Esophagus (tissue), 2 donors: ENCODE data around the gene ZC3H7A. TPM values are rescaled to one million over a fixed set of nuclear protein-coding genes. Genes with fewer than 3 reads are reported as not detected.

Source experiments
- H3K27ac ChIP-seq, 2 donors: one replicate each; pipeline ENCODE4 v1.5.1; 2013; ENCODE audit warnings: low read depth in 2 of 2, mild to moderate bottlenecking in 2 of 2, inconsistent platforms in 1 of 2, low read length in 1 of 2, moderate library complexity in 1 of 2
- H3K27me3 ChIP-seq, 2 donors: one replicate each; pipeline ENCODE4 v1.6.1; 2013; ENCODE audit warnings: low read length in 2 of 2, control low read depth in 1 of 2, mild to moderate bottlenecking in 1 of 2; ENCODE audit not compliant: insufficient read depth in 2 of 2, control insufficient read depth in 1 of 2
- H3K36me3 ChIP-seq, 2 donors: one replicate each; pipeline ENCODE4 v1.6.1; 2013; ENCODE audit warnings: low read length in 1 of 2; ENCODE audit not compliant: control insufficient read depth in 2 of 2, insufficient read depth in 2 of 2
- H3K4me1 ChIP-seq, 2 donors: one replicate each; pipeline ENCODE4 v1.6.1; 2013; ENCODE audit warnings: low read length in 1 of 2; ENCODE audit not compliant: control insufficient read depth in 2 of 2, insufficient read depth in 2 of 2
- H3K4me3 ChIP-seq, 2 donors: one replicate each; pipeline ENCODE4 v1.5.1; 2013; ENCODE audit warnings: low read length in 2 of 2, mild to moderate bottlenecking in 2 of 2, low read depth in 1 of 2, moderate library complexity in 1 of 2
- H3K9me3 ChIP-seq, 2 donors: one replicate each; pipeline ENCODE4 v1.6.1; 2013; ENCODE audit warnings: mild to moderate bottlenecking in 2 of 2, low read depth in 1 of 2, low read length in 1 of 2, moderate library complexity in 1 of 2; ENCODE audit not compliant: control insufficient read depth in 2 of 2, insufficient read depth in 1 of 2
- WGBS, 2 donors: extraction: QIAGEN DNeasy Blood & Tissue Kit; methylation state at CpG; one replicate each; pipeline ENCODE4 v1.1.7; 2013; 5-methylcytosine and 5-hydroxymethylcytosine counted together
- polyA plus RNA-seq, 2 donors: library from polyadenylated mRNA; stranded (reverse); fragments of 200-250 nt; gene quantifications; one replicate each; pipeline ENCODE4 v1.2.3, GENCODE V29; 2013
- donor health status: healthy with polysubstance abuse.
- donor health status: Bipolar disorder and iron deficiency.

ZC3H7A gene, protein sequence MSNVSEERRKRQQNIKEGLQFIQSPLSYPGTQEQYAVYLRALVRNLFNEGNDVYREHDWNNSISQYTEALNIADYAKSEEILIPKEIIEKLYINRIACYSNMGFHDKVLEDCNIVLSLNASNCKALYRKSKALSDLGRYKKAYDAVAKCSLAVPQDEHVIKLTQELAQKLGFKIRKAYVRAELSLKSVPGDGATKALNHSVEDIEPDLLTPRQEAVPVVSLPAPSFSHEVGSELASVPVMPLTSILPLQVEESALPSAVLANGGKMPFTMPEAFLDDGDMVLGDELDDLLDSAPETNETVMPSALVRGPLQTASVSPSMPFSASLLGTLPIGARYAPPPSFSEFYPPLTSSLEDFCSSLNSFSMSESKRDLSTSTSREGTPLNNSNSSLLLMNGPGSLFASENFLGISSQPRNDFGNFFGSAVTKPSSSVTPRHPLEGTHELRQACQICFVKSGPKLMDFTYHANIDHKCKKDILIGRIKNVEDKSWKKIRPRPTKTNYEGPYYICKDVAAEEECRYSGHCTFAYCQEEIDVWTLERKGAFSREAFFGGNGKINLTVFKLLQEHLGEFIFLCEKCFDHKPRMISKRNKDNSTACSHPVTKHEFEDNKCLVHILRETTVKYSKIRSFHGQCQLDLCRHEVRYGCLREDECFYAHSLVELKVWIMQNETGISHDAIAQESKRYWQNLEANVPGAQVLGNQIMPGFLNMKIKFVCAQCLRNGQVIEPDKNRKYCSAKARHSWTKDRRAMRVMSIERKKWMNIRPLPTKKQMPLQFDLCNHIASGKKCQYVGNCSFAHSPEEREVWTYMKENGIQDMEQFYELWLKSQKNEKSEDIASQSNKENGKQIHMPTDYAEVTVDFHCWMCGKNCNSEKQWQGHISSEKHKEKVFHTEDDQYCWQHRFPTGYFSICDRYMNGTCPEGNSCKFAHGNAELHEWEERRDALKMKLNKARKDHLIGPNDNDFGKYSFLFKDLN
- 10 to 100 TPM; 11.0 to 14.0 TPM for polyA plus RNA-seq

- Histone ChIP-seq H3K4me3 (peak within 1 kb of the TSS; percentile 59 to 96), H3K4me1 (peaks cover 4 to 5% of the 10 kb centered on the region in 2 donors), H3K27me3 (no peaks in the 10 kb centered on the region), H3K36me3 (peaks cover 0 to 3% of the 10 kb centered on the region in 2 donors), H3K27ac (peak within 1 kb of the TSS; percentile 95 to 96), H3K9me3 (no peaks in the 10 kb centered on the region)
- WGBS, 2 donors = 1% methylated on average over 68 to 80 of the region's 80 CpGs
Measured at GRCh38 chr16:11797166-11797956, at the start of gene ZC3H7A. TSS of gene ZC3H7A (minus strand) at chr16:11797258. CDS start at chr16:11782354, 14,904 bp downstream.

GRCh38 chr16:11844499-11844898 lies 47.4 kb upstream of the ZC3H7A start:
- Histone ChIP-seq H3K4me3 (no peak overlapping the region), H3K4me1 (no peaks in the 10 kb centered on the region), H3K27ac (no peak overlapping the region), H3K36me3 (peaks cover 14 to 47% of the 10 kb centered on the region in 2 donors), H3K9me3 (no peaks in the 10 kb centered on the region), H3K27me3 (no peaks in the 10 kb centered on the region)
- 91 to 94% methylated on average over 4 of the region's 4 CpGs for WGBS, 2 donors

GRCh38 chr16:11843861-11844260 lies 46.8 kb upstream of the ZC3H7A start:
- Histone ChIP-seq H3K27me3 (no peaks in the 10 kb centered on the region), H3K9me3 (no peaks in the 10 kb centered on the region), H3K4me1 (no peaks in the 10 kb centered on the region), H3K36me3 (peaks cover 15 to 46% of the 10 kb centered on the region in 2 donors), H3K4me3 (no peak overlapping the region), H3K27ac (no peak overlapping the region)
- 85 to 95% methylated on average over 5 of the region's 5 CpGs for WGBS, 2 donors

DNA sequence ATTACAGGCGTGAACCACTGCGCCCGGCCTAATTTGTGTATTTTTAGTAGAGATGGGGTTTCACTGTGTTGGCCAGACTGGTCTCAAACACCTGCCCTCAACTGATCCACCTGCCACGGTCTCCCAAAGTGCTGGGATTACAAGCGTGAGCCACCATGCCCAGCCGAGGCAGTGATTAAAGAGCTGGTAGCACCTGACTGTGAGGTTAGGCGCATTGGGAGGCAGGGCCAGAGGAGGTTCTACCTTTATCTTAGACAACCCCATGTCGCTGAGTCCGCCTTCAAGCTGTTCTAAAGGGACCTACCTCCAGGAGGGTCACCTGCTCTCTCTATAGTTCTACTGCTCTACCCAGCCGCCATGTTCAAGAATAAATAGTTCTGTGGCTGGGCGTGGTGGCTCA lies 46.1 kb upstream of the ZC3H7A start:
- H3K27ac ChIP-seq = no peak overlapping the region
- H3K4me3 ChIP-seq = no peak overlapping the region
- peaks cover 17 to 48% of the 10 kb centered on the region in 2 donors for H3K36me3 ChIP-seq
- WGBS, 2 donors = 95 to 98% methylated on average over 11 of the region's 11 CpGs
- no peaks in the 10 kb centered on the region for H3K4me1 ChIP-seq
- no peaks in the 10 kb centered on the region for H3K9me3 ChIP-seq
- H3K27me3 ChIP-seq = no peaks in the 10 kb centered on the region

- H3K27me3 ChIP-seq = no peaks in the 10 kb centered on the region
- no peak overlapping the region for H3K27ac ChIP-seq
- WGBS, 2 donors = 94 to 98% methylated on average over 7 of the region's 7 CpGs
- peaks cover 22 to 55% of the 10 kb centered on the region in 2 donors for H3K36me3 ChIP-seq
- no peaks in the 10 kb centered on the region for H3K9me3 ChIP-seq
- peaks cover 0 to 2% of the 10 kb centered on the region in 2 donors for H3K4me1 ChIP-seq
- no peak overlapping the region for H3K4me3 ChIP-seq
Measured at GRCh38 chr16:11841026-11841425, 44.0 kb upstream of the ZC3H7A start.

GRCh38 chr16:11836650-11837244 lies 39.7 kb upstream of the ZC3H7A start:
- Histone ChIP-seq H3K27ac (no peak overlapping the region), H3K27me3 (no peaks in the 10 kb centered on the region), H3K9me3 (no peaks in the 10 kb centered on the region), H3K36me3 (peaks cover 15 to 28% of the 10 kb centered on the region in 2 donors), H3K4me3 (no peak overlapping the region), H3K4me1 (peaks cover 0 to 2% of the 10 kb centered on the region in 2 donors)
- WGBS, 2 donors = 82 to 88% methylated on average over 7 of the region's 7 CpGs

- H3K4me3 ChIP-seq = no peak overlapping the region
- WGBS, 2 donors = 50 to 59% methylated on average over 9 of the region's 9 CpGs
- H3K4me1 ChIP-seq = peaks cover 0 to 2% of the 10 kb centered on the region in 2 donors
- no peaks in the 10 kb centered on the region for H3K9me3 ChIP-seq
- peaks cover 15 to 27% of the 10 kb centered on the region in 2 donors for H3K36me3 ChIP-seq
- H3K27ac ChIP-seq = no peak overlapping the region
- no peaks in the 10 kb centered on the region for H3K27me3 ChIP-seq
Measured at GRCh38 chr16:11835891-11836649, 39.0 kb upstream of the ZC3H7A start.

- H3K27me3 ChIP-seq = no peaks in the 10 kb centered on the region
- H3K27ac ChIP-seq = no peak overlapping the region
- peaks cover 12 to 22% of the 10 kb centered on the region in 2 donors for H3K36me3 ChIP-seq
- H3K4me3 ChIP-seq = no peak overlapping the region
- no peaks in the 10 kb centered on the region for H3K9me3 ChIP-seq
- H3K4me1 ChIP-seq = peaks cover 0 to 2% of the 10 kb centered on the region in 2 donors
- WGBS, 2 donors = 78 to 88% methylated on average over 4 of the region's 4 CpGs
Measured at GRCh38 chr16:11835309-11835708, 38.3 kb upstream of the ZC3H7A start.
